GM18868 (cell line): ENCODE data around the gene IFNL1.
"Not testable (repeated sequence)": the region's sequence is repeated elsewhere in the genome, so short reads cannot be mapped to it uniquely, and the experiment has no call there.

Experiments
- ATAC-seq: cut with Tn5 transposase; IDR thresholded peaks from one replicate; pipeline ENCODE4 v1.9.1; 2021; ENCODE audit warnings: mild to moderate bottlenecking, moderate library complexity; ENCODE audit not compliant: unreplicated experiment

IFNL1 gene

GRCh38 chr19:39270036-39270871 lies 26.0 kb upstream of the IFNL1 start:
- no peak for ATAC-seq

GRCh38 chr19:39273859-39274258 lies 22.3 kb upstream of the IFNL1 start:
- ATAC-seq = not testable (repeated sequence)

GRCh38 chr19:39275578-39275977 lies 20.6 kb upstream of the IFNL1 start:
- ATAC-seq = no peak

GRCh38 chr19:39276740-39277139 lies 19.5 kb upstream of the IFNL1 start:
- no peak for ATAC-seq

- ATAC-seq = no peak
Observed at GRCh38 chr19:39277598-39277997, 18.6 kb upstream of the IFNL1 start.

- ATAC-seq = no peak
Observed at GRCh38 chr19:39282021-39282420, 14.2 kb upstream of the IFNL1 start.

- ATAC-seq = no peak
Observed at GRCh38 chr19:39284032-39284431, 12.2 kb upstream of the IFNL1 start.

GRCh38 chr19:39293394-39293793 lies 2.8 kb upstream of the IFNL1 start:
- ATAC-seq = no peak

- ATAC-seq = no peak
Observed at GRCh38 chr19:39296906-39297305, 699 bp downstream of the IFNL1 start.

GRCh38 chr19:39297931-39298634 lies 1.9 kb downstream of the IFNL1 start:
- no peak for ATAC-seq

GRCh38 chr19:39299404-39299803 lies 3.2 kb downstream of the IFNL1 start:
- ATAC-seq = no peak

- no peak for ATAC-seq
Observed at GRCh38 chr19:39299832-39300231, 3.6 kb downstream of the IFNL1 start.

GRCh38 chr19:39301021-39301420 lies 4.8 kb downstream of the IFNL1 start:
- ATAC-seq = no peak

GRCh38 chr19:39301562-39301961 lies 5.4 kb downstream of the IFNL1 start:
- ATAC-seq = no peak

GRCh38 chr19:39303373-39304184 lies 7.4 kb downstream of the IFNL1 start:
- no peak for ATAC-seq

GRCh38 chr19:39304185-39304513 lies 7.9 kb downstream of the IFNL1 start:
- no peak for ATAC-seq

- no peak for ATAC-seq
Observed at GRCh38 chr19:39304701-39305571, 8.7 kb downstream of the IFNL1 start.

GRCh38 chr19:39306075-39306474 lies 9.9 kb downstream of the IFNL1 start:
- no peak for ATAC-seq

- ATAC-seq = no peak
Observed at GRCh38 chr19:39307046-39307821, 11.0 kb downstream of the IFNL1 start.
